Immature natural killer cell (primary cell): ENCODE measurements around the gene RNGTT. TPM values are rescaled to one million over a fixed set of nuclear protein-coding genes. Genes with fewer than 3 reads are reported as not detected.
A peak's percentile ranks its signal among the peaks of the same experiment; 100 is the strongest.
"Not testable (repeated sequence)": the region's sequence is repeated elsewhere in the genome, so short reads cannot be mapped to it uniquely, and the experiment has no call there.

Source experiments
- DNase-seq, 3 donors: peaks; one replicate each; pipeline ENCODE4 v3.0.0; 2022; ENCODE audit warnings: mixed read lengths in 1 of 3
- H3K27ac Mint-ChIP-seq, 6 donors: one replicate each; pipeline ENCODE4 v1.8.0; 2020; ENCODE audit warnings: mixed read lengths in 6 of 6, mild to moderate bottlenecking in 5 of 6, inconsistent platforms in 4 of 6, moderate library complexity in 3 of 6
- H3K27me3 Mint-ChIP-seq, 3 donors: one replicate each; pipeline ENCODE4 v1.8.0; 2020 to 2021; ENCODE audit warnings: low read depth in 3 of 3, mild to moderate bottlenecking in 3 of 3, mixed read lengths in 3 of 3, moderate library complexity in 3 of 3, inconsistent platforms in 1 of 3
- H3K36me3 Mint-ChIP-seq, 3 donors: one replicate each; pipeline ENCODE4 v1.8.0; 2020; ENCODE audit warnings: mixed read lengths in 3 of 3, inconsistent platforms in 2 of 3, mild to moderate bottlenecking in 2 of 3
- H3K4me1 Mint-ChIP-seq, 2 donors: one replicate each; pipeline ENCODE4 v1.8.0; 2020; ENCODE audit warnings: inconsistent platforms in 2 of 2, mild to moderate bottlenecking in 2 of 2, mixed read lengths in 2 of 2, moderate library complexity in 1 of 2
- H3K4me3 Mint-ChIP-seq, 5 donors: one replicate each; pipeline ENCODE4 v1.8.0; 2020; ENCODE audit warnings: mild to moderate bottlenecking in 5 of 5, mixed read lengths in 5 of 5, inconsistent platforms in 3 of 5, moderate library complexity in 3 of 5
- H3K9me3 Mint-ChIP-seq, 6 donors: one replicate each; pipeline ENCODE4 v1.8.0; 2020; ENCODE audit warnings: mild to moderate bottlenecking in 6 of 6, mixed read lengths in 6 of 6, inconsistent platforms in 4 of 6, moderate library complexity in 3 of 6
- polyA plus RNA-seq, 3 donors: library from polyadenylated mRNA; unstranded; fragments of 300-500 nt; fragmentation: Illumina TruSeq; gene quantifications; one replicate each; pipeline ENCODE4 v1.2.3, GENCODE V29; 2021

Gene RNGTT
- polyA plus RNA-seq, 3 donors from 2014 or later = 11.9 to 22.3 (median 18.9) TPM

DNA sequence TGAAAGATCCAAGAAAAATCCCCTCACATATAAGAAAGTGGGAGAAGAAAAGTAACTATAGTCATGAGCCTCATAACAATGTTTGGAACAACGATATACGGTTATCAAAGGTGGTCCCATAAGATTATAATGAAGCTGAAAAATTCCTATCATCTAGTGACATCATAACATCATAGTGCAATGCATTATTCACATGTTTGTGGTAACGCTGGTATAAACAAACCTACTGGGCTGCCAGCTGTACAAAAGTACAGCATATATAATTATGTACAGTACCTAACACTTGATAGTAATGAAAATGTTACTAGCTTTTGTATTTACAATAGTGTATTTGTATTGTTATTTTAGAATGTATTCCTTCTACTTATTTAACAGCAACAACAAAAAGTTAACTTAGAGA, 240.7 kb downstream of the RNGTT start:
- H3K27ac Mint-ChIP-seq = no peak overlapping the region
- DNase-seq = no peak
- peaks cover 17 to 31% of the 10 kb centered on the region in 2 donors for H3K4me1 Mint-ChIP-seq
- peaks cover 0 to 2% (median 0%) of the 10 kb centered on the region in 3 donors for H3K27me3 Mint-ChIP-seq
- peaks cover 0 to 8% (median 0%) of the 10 kb centered on the region in 3 donors for H3K36me3 Mint-ChIP-seq
- no peaks in the 10 kb centered on the region for H3K9me3 Mint-ChIP-seq
- no peak overlapping the region for H3K4me3 Mint-ChIP-seq

DNA sequence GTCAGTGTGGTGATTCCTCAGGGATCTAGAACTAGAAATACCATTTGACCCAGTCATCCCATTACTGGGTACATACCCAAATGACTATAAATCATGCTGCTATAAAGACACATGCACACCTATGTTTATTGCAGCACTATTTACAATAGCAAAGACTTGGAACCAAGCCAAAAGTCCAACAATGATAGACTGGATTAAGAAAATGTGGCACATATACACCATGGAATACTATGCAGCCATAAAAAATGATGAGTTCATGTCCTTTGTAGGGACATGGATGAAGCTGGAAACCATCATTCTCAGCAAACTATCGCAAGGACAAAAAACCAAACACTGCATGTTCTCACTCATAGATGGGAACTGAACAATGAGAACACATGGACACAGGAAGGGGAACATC, 247.0 kb downstream of the RNGTT start:
- H3K36me3 Mint-ChIP-seq = peaks cover 6 to 16% (median 6%) of the 10 kb centered on the region in 3 donors
- H3K27me3 Mint-ChIP-seq, H3K9me3 Mint-ChIP-seq, H3K4me3 Mint-ChIP-seq, DNase-seq, H3K27ac Mint-ChIP-seq: not testable (repeated sequence)
- H3K4me1 Mint-ChIP-seq = peaks cover 4 to 11% of the 10 kb centered on the region in 2 donors

DNA sequence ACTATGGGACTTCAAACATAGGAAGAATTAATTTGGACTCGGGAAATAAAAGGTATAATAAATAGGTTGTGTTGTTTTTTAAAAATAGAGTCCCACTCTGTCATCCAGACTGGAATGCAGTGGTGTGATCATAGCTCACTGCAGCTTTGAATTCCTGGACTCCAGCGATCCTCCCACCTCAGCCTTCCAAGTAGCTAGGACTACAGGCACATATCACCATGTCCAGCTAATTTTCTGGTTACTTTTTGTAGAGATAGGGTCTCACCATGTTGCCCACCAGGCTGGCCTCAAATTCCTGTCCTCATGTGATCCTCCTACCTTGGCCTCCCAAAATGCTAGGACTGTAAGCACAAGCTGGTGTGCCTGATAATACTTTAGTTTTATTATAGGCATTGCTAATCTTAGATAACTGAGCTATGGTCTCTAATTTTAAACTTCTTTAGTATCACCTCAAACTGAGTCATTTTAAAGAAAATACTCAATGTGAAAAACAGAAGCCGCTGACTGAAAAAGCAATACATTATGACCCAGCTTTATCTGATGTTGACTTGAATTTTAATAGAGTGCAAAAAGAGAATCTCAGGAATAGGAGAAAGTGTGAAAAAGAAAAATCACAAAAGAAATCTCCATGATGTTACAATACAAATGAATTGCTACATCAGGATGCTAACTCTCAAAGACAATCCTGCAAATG, 251.0 kb downstream of the RNGTT start:
- H3K9me3 Mint-ChIP-seq = no peaks in the 10 kb centered on the region
- no peak overlapping the region for H3K4me3 Mint-ChIP-seq
- no peak overlapping the region for H3K27ac Mint-ChIP-seq
- H3K4me1 Mint-ChIP-seq = peaks cover 2 to 6% of the 10 kb centered on the region in 2 donors
- H3K36me3 Mint-ChIP-seq = peaks cover 6 to 16% (median 6%) of the 10 kb centered on the region in 3 donors
- DNase-seq = no peak
- H3K27me3 Mint-ChIP-seq = no peaks in the 10 kb centered on the region

DNA sequence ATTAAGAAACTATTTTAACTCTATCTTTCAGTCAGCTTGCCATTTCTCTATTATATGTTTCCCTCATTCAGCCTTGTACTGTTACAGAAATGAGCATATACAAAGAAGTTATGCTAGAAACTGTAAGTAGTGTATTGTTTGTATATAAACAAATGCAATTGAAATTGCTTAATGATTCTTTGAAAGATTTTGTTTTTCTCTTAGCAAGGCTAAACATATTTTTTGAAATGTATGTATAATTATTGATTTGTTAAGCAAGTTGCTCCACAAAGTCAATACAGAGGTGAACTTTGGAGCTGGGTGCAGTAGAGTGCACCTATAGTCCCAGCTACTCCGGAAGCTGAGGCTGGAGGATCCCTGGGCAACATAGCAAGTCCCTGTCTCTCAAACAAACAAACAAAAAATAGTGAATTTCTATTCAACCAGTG, 253.6 kb downstream of the RNGTT start:
- no peak overlapping the region for H3K4me3 Mint-ChIP-seq
- H3K27me3 Mint-ChIP-seq = no peaks in the 10 kb centered on the region
- no peaks in the 10 kb centered on the region for H3K9me3 Mint-ChIP-seq
- peaks cover 6 to 8% (median 6%) of the 10 kb centered on the region in 3 donors for H3K36me3 Mint-ChIP-seq
- peaks cover 9 to 13% of the 10 kb centered on the region in 2 donors for H3K4me1 Mint-ChIP-seq
- no peak for DNase-seq
- H3K27ac Mint-ChIP-seq = no peak overlapping the region

DNA sequence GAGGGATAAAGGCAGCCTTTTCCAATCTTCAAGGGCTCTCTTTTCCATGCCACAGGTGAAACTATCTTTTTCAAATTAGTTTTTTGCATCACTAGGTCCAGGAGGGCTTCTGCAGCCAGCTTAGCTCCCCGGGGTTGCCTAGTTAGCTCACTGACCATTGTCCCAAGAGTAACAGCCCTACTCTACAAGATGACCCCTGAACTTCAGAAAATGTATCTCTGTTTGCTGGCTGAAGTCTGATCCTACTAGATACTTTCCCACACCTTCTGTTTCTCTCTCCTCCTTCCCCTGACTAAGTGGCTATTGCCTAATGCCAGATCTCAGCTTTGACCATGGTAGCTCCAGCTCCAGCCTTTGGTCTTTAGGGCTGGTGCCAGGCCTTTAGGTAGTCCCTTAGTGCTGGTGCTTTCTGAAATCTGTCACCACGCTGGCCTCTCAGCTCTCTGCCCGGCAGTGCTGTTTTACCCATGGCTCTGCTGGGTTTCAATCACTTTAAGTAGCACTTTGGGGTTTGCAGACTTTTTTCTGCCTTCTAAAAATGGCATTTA, 255.1 kb downstream of the RNGTT start:
- DNase-seq = no peak
- Mint-ChIP-seq H3K27me3 (no peaks in the 10 kb centered on the region), H3K27ac (peak overlapping the region in 3 of 6 donors; percentile 6 to 53 (median 15)), H3K4me1 (peaks cover 12 to 20% of the 10 kb centered on the region in 2 donors), H3K36me3 (peaks cover 0 to 9% (median 0%) of the 10 kb centered on the region in 3 donors), H3K4me3 (no peak overlapping the region), H3K9me3 (no peaks in the 10 kb centered on the region)

DNA sequence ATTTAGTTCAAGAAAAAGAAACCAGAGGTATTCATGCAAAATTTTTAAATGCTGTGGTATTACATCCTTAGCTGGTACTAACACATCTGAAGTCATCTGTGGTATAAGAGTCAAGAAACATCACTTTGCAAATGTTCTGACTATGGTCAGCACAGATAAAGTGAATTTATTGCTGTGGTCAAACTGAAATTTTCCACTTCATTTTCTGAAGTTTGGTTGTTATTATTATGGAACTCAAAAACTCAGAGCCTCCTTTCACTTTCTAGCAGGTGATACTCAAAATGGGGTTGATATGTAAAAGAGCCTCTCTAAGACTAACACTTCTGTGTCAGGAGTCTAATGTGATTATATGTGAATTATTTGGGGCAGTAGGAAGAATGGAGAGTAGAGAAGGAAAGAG, 257.8 kb downstream of the RNGTT start:
- Mint-ChIP-seq H3K36me3 (peaks cover 0 to 10% (median 0%) of the 10 kb centered on the region in 3 donors), H3K27me3 (no peaks in the 10 kb centered on the region), H3K9me3 (no peaks in the 10 kb centered on the region), H3K27ac (peak overlapping the region; percentile 1 to 35 (median 4)), H3K4me3 (no peak overlapping the region), H3K4me1 (peaks cover 16 to 20% of the 10 kb centered on the region in 2 donors)
- peak in 1 of 3 donors; percentile 4 for DNase-seq

DNA sequence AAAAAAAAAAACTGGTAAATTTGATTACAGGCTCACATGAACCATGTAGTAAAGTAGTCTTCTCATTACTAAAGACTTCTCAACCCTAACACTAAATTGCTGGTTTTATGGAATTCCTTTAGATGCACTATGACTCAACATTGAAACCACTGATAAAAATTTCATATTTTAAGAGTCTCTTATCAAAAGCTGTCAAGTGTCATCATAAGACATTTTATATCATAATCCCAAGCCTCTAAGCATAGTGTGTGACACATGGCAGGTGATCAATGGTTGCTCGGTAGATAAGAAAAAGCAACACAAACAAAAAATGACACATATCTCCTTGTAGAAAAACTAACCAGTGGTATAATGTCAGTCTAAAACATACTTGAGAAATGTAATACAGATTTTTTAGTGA, 258.4 kb downstream of the RNGTT start:
- peaks cover 0 to 10% (median 0%) of the 10 kb centered on the region in 3 donors for H3K36me3 Mint-ChIP-seq
- peaks cover 20% of the 10 kb centered on the region in 2 donors for H3K4me1 Mint-ChIP-seq
- peak overlapping the region in 1 of 6 donors; percentile 35 for H3K27ac Mint-ChIP-seq
- H3K27me3 Mint-ChIP-seq = peaks cover 0 to 2% (median 0%) of the 10 kb centered on the region in 3 donors
- DNase-seq = no peak
- H3K9me3 Mint-ChIP-seq = no peaks in the 10 kb centered on the region
- no peak overlapping the region for H3K4me3 Mint-ChIP-seq

DNA sequence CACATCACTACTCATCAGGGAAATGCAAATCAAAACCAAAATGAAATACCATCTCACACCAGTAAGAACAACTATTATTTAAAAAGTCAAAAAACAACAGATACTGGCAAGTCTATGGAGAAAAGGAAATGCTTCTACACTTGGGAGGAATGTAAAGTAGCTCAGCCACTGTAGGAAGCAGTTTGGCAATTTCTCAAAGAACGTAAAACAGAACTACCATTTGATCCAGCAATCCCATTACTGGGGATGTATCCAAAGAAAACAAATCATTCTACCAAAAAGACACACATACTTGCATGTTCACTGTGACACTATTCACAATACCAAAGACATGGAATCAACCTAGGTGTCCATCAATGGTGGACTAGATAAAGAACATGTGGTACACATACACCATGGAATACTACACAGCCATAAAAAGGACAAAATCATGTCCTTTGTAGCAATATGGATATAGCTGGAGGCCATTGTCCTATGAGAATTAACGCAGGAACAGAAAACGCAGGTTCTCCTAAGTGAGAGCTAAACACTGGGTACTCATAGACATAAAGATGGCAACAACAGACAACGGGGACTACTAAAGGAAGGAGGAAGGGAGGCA, 260.4 kb downstream of the RNGTT start:
- Mint-ChIP-seq H3K4me3 (no peak overlapping the region), H3K27me3 (peaks cover 0 to 2% (median 0%) of the 10 kb centered on the region in 3 donors), H3K27ac (no peak overlapping the region), H3K9me3 (no peaks in the 10 kb centered on the region), H3K4me1 (peaks cover 20 to 25% of the 10 kb centered on the region in 2 donors), H3K36me3 (peaks cover 0 to 10% (median 0%) of the 10 kb centered on the region in 3 donors)
- DNase-seq = no peak

DNA sequence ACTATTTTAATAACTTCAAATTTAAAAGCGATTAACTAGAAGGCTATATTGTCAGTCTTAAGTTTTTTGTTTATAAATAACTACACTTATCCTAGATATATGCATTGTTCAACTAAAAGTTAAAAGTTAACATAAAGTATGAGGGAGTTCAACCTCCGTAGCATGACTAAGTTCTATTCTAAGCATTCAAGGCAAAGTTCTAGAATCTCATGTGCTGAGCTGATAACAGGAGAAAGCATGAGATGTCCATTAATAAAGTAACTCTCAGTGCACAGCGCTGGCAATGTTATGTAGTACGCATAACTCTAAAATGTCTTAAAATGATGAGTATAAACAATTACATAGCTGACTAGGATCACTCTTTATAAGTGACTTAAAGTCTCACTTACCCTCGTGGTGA, 264.8 kb downstream of the RNGTT start:
- Mint-ChIP-seq H3K36me3 (peaks cover 10 to 16% (median 14%) of the 10 kb centered on the region in 3 donors), H3K27me3 (peaks cover 0 to 2% (median 0%) of the 10 kb centered on the region in 3 donors), H3K9me3 (peaks cover 0 to 9% (median 0%) of the 10 kb centered on the region in 6 donors), H3K4me3 (no peak overlapping the region), H3K4me1 (peaks cover 0 to 13% of the 10 kb centered on the region in 2 donors), H3K27ac (no peak overlapping the region)
- DNase-seq = no peak

DNA sequence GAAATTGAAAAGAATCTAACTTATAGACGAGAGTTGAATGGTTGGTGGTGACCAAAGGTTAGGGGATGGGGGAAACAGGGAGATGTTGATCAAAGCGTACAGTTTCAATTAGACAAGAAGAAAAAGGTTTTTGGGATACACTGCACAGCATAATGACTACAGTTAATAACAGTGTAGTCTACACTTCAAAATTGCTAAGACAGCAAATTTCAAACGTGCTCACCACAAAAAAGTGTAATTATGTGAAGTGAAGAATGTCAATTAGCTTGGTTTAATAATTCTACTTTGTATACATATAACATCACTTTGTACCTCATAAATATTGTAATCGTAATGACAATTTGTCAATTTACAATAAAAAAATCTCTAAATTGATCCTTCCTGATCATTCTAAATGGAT, 267.5 kb downstream of the RNGTT start:
- H3K4me3 Mint-ChIP-seq = no peak overlapping the region
- no peak overlapping the region for H3K27ac Mint-ChIP-seq
- peaks cover 5 to 9% of the 10 kb centered on the region in 2 donors for H3K4me1 Mint-ChIP-seq
- peaks cover 14 to 23% (median 19%) of the 10 kb centered on the region in 3 donors for H3K36me3 Mint-ChIP-seq
- peaks cover 0 to 2% (median 0%) of the 10 kb centered on the region in 3 donors for H3K27me3 Mint-ChIP-seq
- peaks cover 0 to 9% (median 0%) of the 10 kb centered on the region in 6 donors for H3K9me3 Mint-ChIP-seq
- no peak for DNase-seq

DNA sequence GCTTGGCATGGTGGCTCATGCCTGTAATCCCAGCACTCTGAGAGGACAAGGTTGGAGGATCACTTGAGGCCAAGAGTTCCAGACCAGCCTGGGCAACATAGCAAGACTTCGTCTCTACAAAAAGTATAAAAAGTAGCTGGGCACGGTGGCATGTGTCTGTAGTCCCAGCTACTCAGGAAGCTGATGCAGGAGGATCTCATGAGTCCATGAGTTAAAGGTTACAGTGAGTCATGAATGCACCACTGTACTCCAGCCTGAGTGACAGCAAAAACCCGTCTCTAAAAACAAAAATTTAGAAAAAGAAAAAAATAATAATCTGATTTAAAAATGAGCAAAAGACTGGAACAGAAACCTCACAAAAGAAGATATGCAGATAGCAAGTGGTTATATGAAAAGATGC, 279.7 kb downstream of the RNGTT start:
- H3K27ac Mint-ChIP-seq = no peak overlapping the region
- H3K4me1 Mint-ChIP-seq = peaks cover 2 to 9% of the 10 kb centered on the region in 2 donors
- peaks cover 0 to 14% (median 11%) of the 10 kb centered on the region in 3 donors for H3K36me3 Mint-ChIP-seq
- no peak overlapping the region for H3K4me3 Mint-ChIP-seq
- H3K9me3 Mint-ChIP-seq = no peaks in the 10 kb centered on the region
- no peaks in the 10 kb centered on the region for H3K27me3 Mint-ChIP-seq
- no peak for DNase-seq

DNA sequence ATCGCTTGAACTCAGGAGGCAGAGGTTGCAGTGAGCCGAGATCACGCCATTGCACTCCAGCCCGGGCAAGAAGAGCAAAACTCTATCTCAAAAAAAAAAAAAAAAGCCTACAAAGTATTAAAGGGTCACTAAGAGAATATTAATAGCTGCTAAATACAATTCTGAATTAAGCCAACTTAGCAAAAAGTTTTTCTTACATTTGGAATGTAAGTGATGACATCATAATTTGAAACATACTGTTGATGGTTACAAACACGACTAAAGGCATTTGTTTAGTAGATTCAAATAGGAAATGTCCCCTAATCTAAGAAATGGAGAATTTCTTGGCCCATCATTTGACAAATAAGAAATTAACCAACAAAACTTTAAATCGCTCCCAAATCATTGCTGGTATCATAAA, 282.8 kb downstream of the RNGTT start:
- Mint-ChIP-seq H3K4me3 (no peak overlapping the region), H3K4me1 (peaks cover 2 to 9% of the 10 kb centered on the region in 2 donors), H3K27ac (no peak overlapping the region), H3K36me3 (peaks cover 8 to 14% (median 10%) of the 10 kb centered on the region in 3 donors), H3K9me3 (no peaks in the 10 kb centered on the region), H3K27me3 (no peaks in the 10 kb centered on the region)
- no peak for DNase-seq

DNA sequence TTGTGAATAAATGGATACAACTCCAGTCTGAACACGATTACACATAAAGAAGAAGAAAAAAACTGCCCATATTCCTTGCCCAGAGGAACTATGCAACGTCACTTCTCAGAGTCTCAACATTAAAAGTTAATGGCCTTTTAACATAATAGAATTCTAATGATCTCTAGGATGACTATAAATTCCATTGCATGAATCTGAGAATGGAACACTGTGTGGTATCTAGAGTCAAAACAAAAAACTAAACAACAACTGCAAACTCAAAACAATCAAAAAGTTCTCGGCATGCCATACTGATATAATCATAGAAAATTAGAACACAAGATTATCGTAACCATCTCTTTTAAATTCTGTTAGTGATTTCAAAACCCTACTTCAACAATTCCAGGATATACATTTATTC, 283.6 kb downstream of the RNGTT start:
- peaks cover 2 to 9% of the 10 kb centered on the region in 2 donors for H3K4me1 Mint-ChIP-seq
- no peak overlapping the region for H3K4me3 Mint-ChIP-seq
- no peaks in the 10 kb centered on the region for H3K27me3 Mint-ChIP-seq
- no peak overlapping the region for H3K27ac Mint-ChIP-seq
- H3K9me3 Mint-ChIP-seq = no peaks in the 10 kb centered on the region
- DNase-seq = no peak
- peaks cover 8 to 17% (median 10%) of the 10 kb centered on the region in 3 donors for H3K36me3 Mint-ChIP-seq

DNA sequence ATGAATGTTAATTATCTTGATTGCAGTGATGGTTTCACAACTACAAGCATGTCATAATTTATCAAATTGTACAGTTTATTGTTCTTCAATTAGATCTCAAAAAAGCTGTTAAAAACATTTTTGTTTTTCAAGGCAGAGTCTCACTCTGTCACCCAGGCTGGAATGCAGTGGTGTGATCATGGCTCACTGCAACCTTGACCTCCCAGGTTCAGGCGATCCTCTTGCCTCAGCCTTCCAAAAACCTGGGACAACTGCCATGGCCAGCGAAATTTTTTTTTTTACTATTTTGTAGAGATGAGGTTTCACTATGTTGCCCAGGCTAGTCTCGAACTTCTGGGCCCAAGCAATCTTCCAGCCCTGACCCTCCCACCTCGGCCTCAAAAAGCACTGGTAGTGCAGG, 286.1 kb downstream of the RNGTT start:
- H3K27me3 Mint-ChIP-seq = no peaks in the 10 kb centered on the region
- DNase-seq = no peak
- H3K27ac Mint-ChIP-seq = no peak overlapping the region
- no peak overlapping the region for H3K4me3 Mint-ChIP-seq
- H3K4me1 Mint-ChIP-seq = peaks cover 0 to under 1% of the 10 kb centered on the region in 2 donors
- peaks cover 0 to 5% (median 0%) of the 10 kb centered on the region in 6 donors for H3K9me3 Mint-ChIP-seq
- H3K36me3 Mint-ChIP-seq = peaks cover 21 to 33% (median 28%) of the 10 kb centered on the region in 3 donors
